ENCODE measurements around the gene DEFB116. TPM values are rescaled to one million over a fixed set of nuclear protein-coding genes. Genes with fewer than 3 reads are reported as not detected.
"Not testable (repeated sequence)": the region's sequence is repeated elsewhere in the genome, so short reads cannot be mapped to it uniquely, and the experiment has no call there.

DEFB116 gene
- total RNA-seq, 1 donor from 2014 or later, result not detected

GRCh38 chr20:31330893-31331292, 22.5 kb upstream of the DEFB116 start:
- no peaks in the 10 kb centered on the region for H3K36me3 ChIP-seq (ENCODE audit: insufficient read depth, low read length)
- no peak overlapping the region for H3K27ac Mint-ChIP-seq (ENCODE audit: unreplicated experiment)
- no peak for FAIRE-seq
- no peak overlapping the region for H3K4me3 ChIP-seq (ENCODE audit: insufficient read depth, low read depth, low read length)
- peaks cover 2% of the 10 kb centered on the region for H3K9me3 ChIP-seq (ENCODE audit: insufficient read depth, low read depth, low read length)
- no peak for DNase-seq (ENCODE audit: low read depth)
- no peaks in the 10 kb centered on the region for H3K36me3 Mint-ChIP-seq (ENCODE audit: low read depth, unreplicated experiment)
- H3K4me1 Mint-ChIP-seq (ENCODE audit: low read depth, unreplicated experiment), result no peaks in the 10 kb centered on the region
- H3K27me3 Mint-ChIP-seq (ENCODE audit: low read depth, unreplicated experiment), result no peaks in the 10 kb centered on the region
- no peaks in the 10 kb centered on the region for H3K4me1 ChIP-seq (ENCODE audit: insufficient read depth, low read length)
- H3K9me3 Mint-ChIP-seq (ENCODE audit: unreplicated experiment), result peaks cover 6% of the 10 kb centered on the region
- TF ChIP-seq EZH2 (IDR thresholded peaks at IDR 0.05; ENCODE audit: insufficient read depth, low read length) (no peak), CTCF (IDR thresholded peaks at IDR 0.05; ENCODE audit: insufficient read depth, low read depth, low read length) (no peak)
- H3K9ac ChIP-seq (ENCODE audit: low read length), result no peak overlapping the region
- no peak overlapping the region for H3K27ac ChIP-seq (ENCODE audit: low read depth, low read length)
- H3K4me2 ChIP-seq (ENCODE audit: low read length), result no peak overlapping the region
- H3K79me2 ChIP-seq (ENCODE audit: insufficient read depth, low read length), result no peaks in the 10 kb centered on the region
- no peak overlapping the region for H2AFZ ChIP-seq (ENCODE audit: low read depth, low read length)
- no peaks in the 10 kb centered on the region for H3K27me3 ChIP-seq (ENCODE audit: insufficient read depth, low read length)
- no peaks in the 10 kb centered on the region for H4K20me1 ChIP-seq (ENCODE audit: insufficient read depth, low read length)
- H3K4me3 Mint-ChIP-seq (ENCODE audit: unreplicated experiment), result no peak overlapping the region

GRCh38 chr20:31322504-31322903, 14.1 kb upstream of the DEFB116 start:
- H3K79me2 ChIP-seq (ENCODE audit: insufficient read depth, low read length), result no peaks in the 10 kb centered on the region
- H4K20me1 ChIP-seq (ENCODE audit: insufficient read depth, low read length), result no peaks in the 10 kb centered on the region
- Mint-ChIP-seq H3K4me3 (ENCODE audit: unreplicated experiment) (no peak overlapping the region), H3K4me1 (ENCODE audit: low read depth, unreplicated experiment) (no peaks in the 10 kb centered on the region), H3K27me3 (ENCODE audit: low read depth, unreplicated experiment) (no peaks in the 10 kb centered on the region), H3K9me3 (ENCODE audit: unreplicated experiment) (peaks cover 17% of the 10 kb centered on the region), H3K27ac (ENCODE audit: unreplicated experiment) (no peak overlapping the region), H3K36me3 (ENCODE audit: low read depth, unreplicated experiment) (no peaks in the 10 kb centered on the region)
- H3K36me3 ChIP-seq (ENCODE audit: insufficient read depth, low read length), result no peaks in the 10 kb centered on the region
- no peaks in the 10 kb centered on the region for H3K27me3 ChIP-seq (ENCODE audit: insufficient read depth, low read length)
- peaks cover 6% of the 10 kb centered on the region for H3K9me3 ChIP-seq (ENCODE audit: insufficient read depth, low read depth, low read length)
- H3K4me2 ChIP-seq (ENCODE audit: low read length), result no peak overlapping the region
- no peaks in the 10 kb centered on the region for H3K4me1 ChIP-seq (ENCODE audit: insufficient read depth, low read length)
- FAIRE-seq, result no peak
- no peak overlapping the region for H3K9ac ChIP-seq (ENCODE audit: low read length)
- no peak for DNase-seq (ENCODE audit: low read depth)
- no peak overlapping the region for H3K4me3 ChIP-seq (ENCODE audit: insufficient read depth, low read depth, low read length)
- no peak for TF ChIP-seq CTCF (IDR thresholded peaks at IDR 0.05; ENCODE audit: insufficient read depth, low read depth, low read length)
- TF ChIP-seq EZH2 (IDR thresholded peaks at IDR 0.05; ENCODE audit: insufficient read depth, low read length), result no peak
- H2AFZ ChIP-seq (ENCODE audit: low read depth, low read length), result no peak overlapping the region
- H3K27ac ChIP-seq (ENCODE audit: low read depth, low read length), result no peak overlapping the region

GRCh38 chr20:31284964-31285363, 23.4 kb downstream of the DEFB116 start:
- not testable (repeated sequence) for H3K9me3 ChIP-seq (ENCODE audit: insufficient read depth, low read depth, low read length); FAIRE-seq; H3K9ac ChIP-seq (ENCODE audit: low read length); H3K4me3 Mint-ChIP-seq (ENCODE audit: unreplicated experiment); H3K4me2 ChIP-seq (ENCODE audit: low read length); H3K36me3 Mint-ChIP-seq (ENCODE audit: low read depth, unreplicated experiment); H2AFZ ChIP-seq (ENCODE audit: low read depth, low read length); DNase-seq (ENCODE audit: low read depth); H3K4me3 ChIP-seq (ENCODE audit: insufficient read depth, low read depth, low read length); H3K79me2 ChIP-seq (ENCODE audit: insufficient read depth, low read length); H3K27ac ChIP-seq (ENCODE audit: low read depth, low read length); H3K27me3 Mint-ChIP-seq (ENCODE audit: low read depth, unreplicated experiment); H3K4me1 Mint-ChIP-seq (ENCODE audit: low read depth, unreplicated experiment); H3K36me3 ChIP-seq (ENCODE audit: insufficient read depth, low read length); H3K27ac Mint-ChIP-seq (ENCODE audit: unreplicated experiment); H3K4me1 ChIP-seq (ENCODE audit: insufficient read depth, low read length); H3K27me3 ChIP-seq (ENCODE audit: insufficient read depth, low read length); H4K20me1 ChIP-seq (ENCODE audit: insufficient read depth, low read length)
- peaks cover 25% of the 10 kb centered on the region for H3K9me3 Mint-ChIP-seq (ENCODE audit: unreplicated experiment)

Measured in astrocyte (in vitro differentiated cells and primary cell).